GM21717 (cell line): ENCODE results near the gene SLC22A7.

Source experiments
- ATAC-seq: cut with Tn5 transposase; IDR thresholded peaks from one replicate; pipeline ENCODE4 v1.9.1; 2021; ENCODE audit warnings: mild to moderate bottlenecking, moderate library complexity; ENCODE audit not compliant: unreplicated experiment

The SLC22A7 gene

DNA sequence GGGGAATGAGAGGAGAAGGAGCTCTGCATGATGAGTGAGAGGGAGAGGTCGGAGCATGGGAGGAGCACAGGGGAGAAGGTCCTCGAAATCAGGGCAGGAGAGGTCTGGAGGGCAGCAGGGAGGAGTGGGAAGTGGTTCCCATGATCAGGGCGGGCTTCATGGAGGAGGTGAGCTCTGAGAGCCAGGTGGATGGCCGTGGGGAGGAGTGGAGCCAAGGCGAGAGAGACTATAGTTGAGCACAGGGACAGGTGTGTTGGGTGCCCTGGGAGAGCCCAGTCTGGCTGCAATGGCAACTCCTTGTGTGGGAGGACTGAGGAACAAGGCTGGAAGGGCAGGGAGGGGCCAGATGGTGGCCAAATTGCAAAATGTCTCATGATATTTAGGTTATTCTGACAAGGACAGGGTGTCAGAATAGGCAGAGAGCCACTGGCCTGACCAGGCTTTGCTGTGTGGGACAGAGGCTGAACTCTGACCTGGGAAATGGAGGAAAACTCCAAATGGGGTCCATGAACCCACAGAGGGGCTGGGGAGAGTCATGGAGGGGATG is 33.4 kb upstream of the SLC22A7 start:
- ATAC-seq = no peak

DNA sequence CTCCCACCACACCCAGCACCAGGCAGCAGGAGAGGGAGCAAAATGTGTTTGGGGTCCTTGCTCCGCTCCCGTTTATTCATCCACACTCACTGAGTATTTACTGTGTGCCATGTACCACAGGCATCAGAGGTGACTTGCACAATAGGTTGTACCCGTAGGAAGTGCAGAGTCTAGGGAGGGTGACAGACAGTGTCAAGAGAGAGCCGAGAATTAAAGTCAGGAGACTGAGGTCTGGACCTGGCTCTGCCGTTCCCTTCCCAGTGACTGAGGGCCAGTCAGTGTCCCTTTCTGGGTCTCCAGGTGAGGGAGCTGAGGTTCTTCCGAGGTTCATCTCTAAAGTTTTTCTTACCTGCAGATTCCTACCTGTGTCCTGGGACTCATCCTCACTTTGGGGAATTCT is 32.5 kb upstream of the SLC22A7 start:
- no peak for ATAC-seq

DNA sequence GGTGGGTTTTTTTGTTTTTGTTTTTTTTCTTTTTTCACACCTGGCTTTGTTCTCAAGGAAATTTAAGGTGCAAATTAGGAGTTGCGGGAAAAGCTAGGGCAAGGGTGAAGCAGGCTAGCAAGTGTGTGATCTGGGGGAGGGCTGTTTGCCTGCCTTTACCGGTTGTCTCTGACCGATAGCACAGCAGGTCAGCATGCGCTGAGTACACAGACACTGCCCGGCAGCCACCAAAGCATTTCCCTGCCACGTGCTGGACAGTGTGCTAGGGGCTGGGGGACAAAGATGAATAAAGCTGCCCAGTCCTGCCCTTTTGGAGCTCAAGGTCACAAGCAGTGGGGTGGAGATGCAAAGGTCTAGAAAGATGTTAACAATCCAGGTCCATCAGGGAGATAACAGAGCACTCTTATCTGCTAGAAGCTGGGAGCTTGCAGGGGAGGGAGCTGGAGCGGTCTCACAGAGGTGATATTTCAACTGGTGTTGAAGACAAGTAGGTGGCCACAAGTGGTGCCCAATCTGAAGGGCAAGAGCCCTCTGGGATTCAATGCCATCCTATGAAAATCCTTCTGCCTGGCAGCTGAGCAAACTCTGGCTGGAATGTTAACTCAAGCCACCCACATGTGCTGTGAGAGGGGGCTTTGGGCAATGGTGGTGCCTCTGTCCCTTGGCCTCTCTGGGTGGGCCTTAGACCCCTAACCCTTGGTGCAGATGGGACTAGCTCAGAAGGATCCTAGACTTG is 30.3 kb upstream of the SLC22A7 start:
- no peak for ATAC-seq

- no peak for ATAC-seq
Measured at GRCh38 chr6:43268355-43268700, 29.7 kb upstream of the SLC22A7 start.

DNA sequence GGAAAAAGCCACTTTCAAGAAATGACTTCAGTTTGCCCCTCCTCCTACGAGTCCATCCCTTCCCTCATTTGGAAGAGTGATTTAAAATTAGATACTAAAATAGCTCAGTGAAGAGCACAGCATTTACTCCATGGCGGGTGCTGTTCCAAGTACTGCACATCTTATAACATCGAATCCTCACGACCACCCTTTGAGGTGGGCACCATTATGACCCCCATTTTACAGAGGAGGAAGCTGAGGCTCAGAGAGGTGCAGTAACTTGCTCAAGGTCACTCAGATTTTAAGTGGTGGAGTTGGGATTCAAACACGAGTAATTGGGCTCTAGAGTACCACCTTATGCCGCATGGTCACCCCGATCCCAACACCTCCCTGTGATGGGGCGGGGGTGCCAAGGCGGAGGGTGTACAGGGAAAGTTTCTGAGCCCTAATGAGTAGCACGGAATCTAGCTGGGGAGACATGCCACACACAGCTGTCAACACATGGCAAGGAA is 29.2 kb upstream of the SLC22A7 start:
- no peak for ATAC-seq

GRCh38 chr6:43269273-43270007 is 28.6 kb upstream of the SLC22A7 start:
- no peak for ATAC-seq

GRCh38 chr6:43271103-43271815 is 26.8 kb upstream of the SLC22A7 start:
- ATAC-seq = no peak

- ATAC-seq = no peak
Measured at GRCh38 chr6:43271944-43272343, 26.1 kb upstream of the SLC22A7 start.

- no peak for ATAC-seq
Measured at GRCh38 chr6:43273707-43274106, 24.4 kb upstream of the SLC22A7 start.

GRCh38 chr6:43274127-43274915 is 23.7 kb upstream of the SLC22A7 start:
- no peak for ATAC-seq

DNA sequence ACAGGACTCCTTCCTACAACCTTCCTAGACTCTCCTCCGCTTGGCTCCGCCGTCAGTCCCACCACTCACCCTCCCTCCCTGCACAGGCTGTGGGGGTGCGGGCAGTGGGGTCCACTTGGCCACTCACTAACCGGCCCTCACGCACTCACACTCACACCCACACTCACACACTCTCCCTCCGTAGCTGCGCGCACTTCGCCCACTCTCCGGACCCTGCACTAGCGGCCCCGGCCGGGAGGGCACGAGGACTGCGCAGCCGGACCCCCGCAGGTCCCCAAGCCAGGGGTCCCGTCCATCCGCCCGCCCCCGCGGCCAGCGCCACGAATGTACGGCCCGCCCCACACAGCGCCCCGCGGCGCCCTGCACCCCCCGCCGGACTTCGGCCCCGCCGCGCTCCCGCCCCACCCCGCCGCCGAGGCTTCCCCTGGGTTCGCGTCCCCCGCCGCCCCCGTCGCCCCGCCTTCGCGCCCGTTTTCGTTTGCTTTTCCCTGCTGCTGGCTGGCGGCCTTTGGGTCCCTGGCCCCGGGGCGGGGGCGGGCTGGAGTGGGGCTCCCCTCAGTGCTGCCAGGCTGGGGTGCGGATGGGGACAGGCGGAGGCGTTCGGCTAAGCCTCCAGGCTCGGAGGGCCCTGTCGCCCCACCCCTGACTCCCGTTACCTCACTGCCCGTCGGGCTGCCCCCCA is 23.0 kb upstream of the SLC22A7 start:
- no peak for ATAC-seq

DNA sequence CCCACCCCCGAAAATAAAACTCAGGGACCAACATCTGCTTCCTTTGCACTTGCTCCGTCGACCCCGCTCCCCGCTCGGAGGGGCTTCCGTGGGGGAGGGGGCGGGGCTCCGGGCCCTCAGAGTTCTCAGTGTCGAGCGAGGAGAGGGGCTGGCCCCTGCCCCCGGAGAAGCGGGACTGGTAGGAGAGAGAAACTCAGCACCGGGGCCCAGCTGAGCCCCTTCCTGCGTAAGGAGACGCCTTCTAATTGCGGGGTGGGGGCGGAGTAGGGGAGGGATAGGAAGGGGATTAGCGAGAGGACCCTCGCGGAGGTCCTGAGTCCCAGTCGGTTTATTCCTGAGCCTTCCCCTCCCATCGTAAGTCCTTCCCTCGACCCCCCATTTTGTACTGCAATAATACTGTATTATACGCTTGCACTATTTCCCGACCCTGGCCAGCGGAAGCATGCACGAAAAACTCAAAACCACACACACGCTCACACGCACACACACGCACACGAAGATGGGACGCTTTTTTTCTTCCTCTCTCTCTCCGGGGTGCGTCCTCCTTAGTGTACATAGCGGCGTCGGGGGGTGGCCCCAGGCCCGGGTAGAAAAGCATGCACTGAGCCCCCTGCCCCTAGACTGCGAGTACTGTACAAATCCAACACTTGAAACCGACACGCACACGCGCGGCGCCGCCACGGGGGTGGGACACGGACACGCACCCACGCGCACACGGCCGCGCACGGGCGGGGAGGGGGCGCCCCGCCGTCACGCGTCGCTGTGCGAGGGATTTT is 22.1 kb upstream of the SLC22A7 start:
- ATAC-seq = no peak

- no peak for ATAC-seq
Measured at GRCh38 chr6:43276577-43277305, 21.3 kb upstream of the SLC22A7 start.

DNA sequence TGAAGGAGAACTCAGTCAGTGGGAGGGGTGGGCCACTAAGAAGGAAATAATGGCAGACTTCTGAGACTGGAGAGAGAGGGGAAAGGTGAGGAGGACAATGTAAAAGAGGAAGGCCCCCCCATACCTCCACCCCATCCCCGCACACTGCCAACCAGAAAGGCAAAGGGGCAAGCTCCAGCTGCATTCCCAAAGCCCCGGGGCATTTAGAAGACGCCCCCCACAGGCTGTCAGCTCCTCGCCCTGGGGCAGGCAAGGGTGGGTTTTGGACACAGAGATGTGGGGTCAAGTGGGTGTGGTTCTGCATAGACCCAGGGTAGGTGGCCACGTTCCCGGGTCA is 20.8 kb upstream of the SLC22A7 start:
- no peak for ATAC-seq

DNA sequence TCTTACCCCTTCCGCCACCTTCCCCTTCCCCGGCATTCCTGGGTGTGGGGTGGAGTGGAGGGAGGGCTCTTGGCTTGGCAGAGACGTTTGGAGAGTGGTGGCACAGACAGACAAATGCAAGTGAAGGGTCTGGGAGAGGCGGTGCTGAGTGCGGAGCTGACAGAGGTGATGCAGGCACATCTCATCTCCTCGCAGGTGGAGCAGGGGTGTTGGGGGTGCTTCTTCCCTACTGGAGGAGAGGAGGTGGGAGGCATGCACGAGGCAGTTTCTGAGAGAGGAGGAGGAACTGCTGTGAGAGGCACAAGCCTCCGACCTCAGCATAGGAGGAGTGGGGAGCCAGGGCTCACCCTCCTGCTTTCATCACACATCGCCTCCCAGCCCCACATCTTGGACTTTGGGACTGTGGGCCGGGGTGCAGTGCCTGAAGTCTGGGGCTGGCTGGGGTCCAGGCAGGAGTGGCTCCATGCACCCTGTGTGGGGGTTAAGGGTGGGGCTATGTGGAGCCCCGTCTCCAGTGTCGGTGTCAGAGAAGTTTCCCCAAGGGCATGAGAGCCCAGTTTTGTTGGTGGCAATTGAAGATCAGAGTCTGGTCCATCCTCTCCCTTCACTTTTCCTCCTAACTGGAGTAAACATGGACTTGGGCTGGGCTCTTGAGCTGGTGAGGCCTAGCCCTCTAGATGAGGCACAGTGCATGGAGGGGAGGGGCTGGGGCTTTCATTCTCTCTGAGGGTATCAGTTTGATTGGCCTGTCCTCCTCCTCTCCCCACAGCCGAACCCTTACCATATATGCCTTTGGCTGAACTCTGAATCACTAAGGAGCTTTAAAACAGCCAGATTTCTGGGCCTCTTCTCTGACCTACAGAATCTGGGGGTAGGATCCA is 20.2 kb upstream of the SLC22A7 start:
- ATAC-seq = no peak

- no peak for ATAC-seq
Measured at GRCh38 chr6:43278524-43279078, 19.5 kb upstream of the SLC22A7 start.

GRCh38 chr6:43280234-43280633 is 17.8 kb upstream of the SLC22A7 start:
- ATAC-seq = no peak

DNA sequence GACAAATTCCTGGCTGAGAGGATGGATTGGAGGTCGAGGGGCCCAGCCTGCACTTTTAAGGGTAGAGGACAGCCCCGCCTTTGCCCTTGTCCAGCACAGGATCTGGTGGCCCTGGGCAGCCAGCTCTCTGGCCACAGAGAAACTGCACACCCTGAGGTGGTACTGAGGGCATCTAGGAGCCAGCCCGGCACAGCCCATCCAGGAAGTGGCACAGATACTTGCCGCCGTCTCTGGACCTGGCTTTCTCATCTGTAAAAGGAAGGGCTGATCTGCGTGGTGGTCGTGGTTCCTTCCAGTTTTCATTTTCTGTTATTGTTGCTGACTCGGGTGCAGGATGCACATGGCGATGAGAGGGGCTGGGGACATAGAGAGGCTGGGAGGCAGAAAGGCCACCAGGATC is 16.0 kb upstream of the SLC22A7 start:
- ATAC-seq = no peak
